GM23338 (cell line): Measurements from ENCODE around the gene EPO. TPM values are rescaled to one million over a fixed set of nuclear protein-coding genes. Genes with fewer than 3 reads are reported as not detected.

Source experiments
- ATAC-seq: fragments of 200-7000 bp; cut with Tn5 transposase; 3 replicates; pipeline ENCODE4 v1.9.1; 2020
- DNase-seq: peaks from one replicate; pipeline ENCODE4 v3.0.0-alpha.2; 2015; ENCODE audit warnings: low spot score
- H2AFZ ChIP-seq: fragments of 200-600 bp; sonication (generic); 2 replicates; pipeline ENCODE4 v1.8.0; 2016; ENCODE audit warnings: antibody characterized with exemption, mild to moderate bottlenecking, moderate library complexity
- H3F3A ChIP-seq: fragments of 200-600 bp; sonication (generic); replicated peaks from 2 replicates; pipeline ENCODE4 v1.8.0; 2017; ENCODE audit warnings: antibody characterized with exemption, mixed run types, low read depth
- H3K27ac ChIP-seq: fragments of 200-600 bp; sonication (generic); 2 replicates; pipeline ENCODE4 v1.6.1; 2016; ENCODE audit warnings: low read depth
- H3K27me3 ChIP-seq: fragments of 200-600 bp; sonication (generic); 2 replicates; pipeline ENCODE4 v1.8.0; 2016; ENCODE audit warnings: mild to moderate bottlenecking, mixed run types, moderate library complexity; ENCODE audit not compliant: insufficient read depth
- H3K36me3 ChIP-seq: fragments of 200-600 bp; sonication (generic); 2 replicates; pipeline ENCODE4 v1.8.0; 2016; ENCODE audit warnings: mild to moderate bottlenecking; ENCODE audit not compliant: insufficient read depth
- H3K4me1 ChIP-seq: fragments of 200-600 bp; sonication (generic); 2 replicates; pipeline ENCODE4 v1.8.0; 2016; ENCODE audit warnings: mild to moderate bottlenecking, moderate library complexity; ENCODE audit not compliant: insufficient read depth
- H3K4me2 ChIP-seq: fragments of 200-600 bp; sonication (generic); 2 replicates; pipeline ENCODE4 v1.7.1; 2017; ENCODE audit warnings: mixed run types
- H3K4me3 ChIP-seq: fragments of 200-600 bp; sonication (generic); 2 replicates; pipeline ENCODE4 v1.6.1; 2016; ENCODE audit warnings: mixed run types
- H3K79me2 ChIP-seq: fragments of 200-600 bp; sonication (generic); replicated peaks from 2 replicates; pipeline ENCODE4 v1.8.0; 2017; ENCODE audit warnings: mild to moderate bottlenecking; ENCODE audit not compliant: insufficient read depth
- H3K9me2 ChIP-seq: fragments of 200-600 bp; sonication (generic); 2 replicates; pipeline ENCODE4 v1.8.0; 2017; ENCODE audit not compliant: insufficient read depth
- H4K20me1 ChIP-seq: fragments of 200-600 bp; sonication (generic); replicated peaks from 2 replicates; pipeline ENCODE4 v1.8.0; 2017; ENCODE audit warnings: mild to moderate bottlenecking; ENCODE audit not compliant: insufficient read depth
- H3K27ac Mint-ChIP-seq: 2 replicates; pipeline ENCODE4 v1.8.0; 2020; ENCODE audit warnings: inconsistent platforms, mild to moderate bottlenecking, moderate library complexity, mixed read lengths
- H3K27me3 Mint-ChIP-seq: 3 replicates; pipeline ENCODE4 v1.8.0; 2022; ENCODE audit warnings: low read depth, mild to moderate bottlenecking, moderate library complexity, mixed read lengths, inconsistent platforms; ENCODE audit not compliant: insufficient read depth, poor library complexity
- H3K36me3 Mint-ChIP-seq: 3 replicates; pipeline ENCODE4 v1.8.0; 2021; ENCODE audit warnings: low read depth, mild to moderate bottlenecking, inconsistent platforms, moderate library complexity, mixed read lengths
- H3K4me1 Mint-ChIP-seq: 3 replicates; pipeline ENCODE4 v1.8.0; 2020; ENCODE audit warnings: mild to moderate bottlenecking, inconsistent platforms, mixed read lengths
- H3K4me3 Mint-ChIP-seq: 3 replicates; pipeline ENCODE4 v1.8.0; 2021; ENCODE audit warnings: moderate library complexity, mild to moderate bottlenecking, inconsistent platforms, mixed read lengths
- H3K9me3 Mint-ChIP-seq: 3 replicates; pipeline ENCODE4 v1.8.0; 2020; ENCODE audit warnings: moderate library complexity, mild to moderate bottlenecking, inconsistent platforms, mixed read lengths
- CREB1 ChIP-seq: fragments of 250-450 bp; sonication (Bioruptor Pico); IDR thresholded peaks from 2 replicates; pipeline ENCODE4 v1.5.0; 2020; ENCODE audit warnings: low read depth, mild to moderate bottlenecking, moderate library complexity
- CTCF ChIP-seq, 2 experiments: fragments of 200-600 bp in 1 of 2; sonication (generic) in 1 of 2; conservative IDR thresholded peaks; 2 replicates each; pipeline versions ENCODE4 v1.5.1 to v1.6.1; 2016 to 2017; ENCODE audit warnings: antibody characterized with exemption in 2 of 2, low read depth in 2 of 2, mild to moderate bottlenecking in 2 of 2, moderate library complexity in 1 of 2
- EZH2 ChIP-seq: fragments of 200-600 bp; sonication (generic); IDR thresholded peaks from one replicate; pipeline ENCODE4 v1.8.0; 2017; ENCODE audit warnings: antibody characterized with exemption, mild to moderate bottlenecking, low read depth; ENCODE audit not compliant: unreplicated experiment
- EZH2phosphoT487 ChIP-seq: fragments of 200-600 bp; sonication (generic); IDR thresholded peaks from one replicate; pipeline ENCODE4 v1.8.1; 2018; ENCODE audit warnings: antibody characterized with exemption; ENCODE audit not compliant: unreplicated experiment
- NANOG ChIP-seq: IDR thresholded peaks from 2 replicates; pipeline ENCODE4 v1.6.1; 2016; ENCODE audit warnings: antibody characterized with exemption, borderline replicate concordance
- POLR2AphosphoS5 ChIP-seq: IDR thresholded peaks from 2 replicates; pipeline ENCODE4 v1.6.1; 2016; ENCODE audit warnings: antibody characterized with exemption, low read depth
- REST ChIP-seq: IDR thresholded peaks from one replicate; pipeline ENCODE4 v1.6.1; 2018; ENCODE audit warnings: antibody characterized with exemption; ENCODE audit not compliant: unreplicated experiment
- STAT1 ChIP-seq: IDR thresholded peaks from one replicate; pipeline ENCODE4 v1.6.1; 2016; ENCODE audit warnings: antibody characterized with exemption; ENCODE audit not compliant: unreplicated experiment
- ZNF114 ChIP-seq: fragments of 250-450 bp; sonication (Bioruptor Pico); IDR thresholded peaks from 2 replicates; pipeline ENCODE4 v1.5.0; 2020; ENCODE audit warnings: mild to moderate bottlenecking, moderate library complexity
- ZNF331 ChIP-seq: fragments of 250-450 bp; sonication (Bioruptor Pico); IDR thresholded peaks from 2 replicates; pipeline ENCODE4 v1.5.0; 2020; ENCODE audit warnings: low read depth, mild to moderate bottlenecking, moderate library complexity
- polyA plus RNA-seq: library from polyadenylated mRNA; unstranded; fragments of >200 nt; fragmentation: Nextera tagmentation; extraction: Ambion mirVana; gene quantifications from 2 replicates; pipeline ENCODE4 v1.2.1, GENCODE V29; 2016
- total RNA-seq: library from RNA; depleted of rRNA; stranded (reverse); fragments of >200 nt; shearing (Covaris generic); gene quantifications from 2 replicates; pipeline ENCODE4 v1.2.3, GENCODE V29; 2014

EPO gene
- total and polyA plus RNA-seq, 2 experiments from 2014 or later = 1.0 TPM; not detected in 1

DNA sequence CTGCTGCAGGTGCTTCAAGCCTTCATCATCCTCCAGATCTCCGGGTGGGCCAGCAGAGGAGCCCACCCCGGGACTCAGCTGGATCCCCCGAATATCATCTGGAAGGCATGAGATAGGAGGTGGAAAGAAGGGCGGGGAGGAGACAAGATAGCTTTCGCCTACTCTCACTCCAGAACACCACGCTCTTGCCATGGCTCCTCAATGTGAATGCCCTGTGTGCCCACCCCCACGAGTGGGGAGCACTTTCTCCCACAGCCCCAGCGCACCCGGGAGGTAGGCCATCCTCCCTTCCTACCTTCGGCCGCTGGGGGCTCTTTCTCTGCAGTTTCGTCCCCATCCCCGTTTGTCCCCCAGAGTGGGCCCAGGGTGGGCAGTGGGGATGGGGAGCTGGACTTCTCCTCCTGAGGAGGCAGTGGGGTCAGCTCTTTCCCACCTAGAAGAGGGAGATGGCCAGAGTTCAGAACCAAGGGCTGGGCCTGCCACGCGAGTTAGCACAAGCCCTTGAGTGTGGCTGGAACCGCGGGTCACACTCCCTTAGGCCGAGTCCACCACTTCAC is 35.1 kb upstream of the EPO start:
- peaks cover 7% of the 10 kb centered on the region for H3K36me3 ChIP-seq
- Mint-ChIP-seq H3K27me3 (peaks cover 17% of the 10 kb centered on the region), H3K36me3 (peaks cover 77% of the 10 kb centered on the region), H3K9me3 (no peaks in the 10 kb centered on the region), H3K4me3 (no peak overlapping the region), H3K4me1 (peaks cover 15% of the 10 kb centered on the region), H3K27ac (no peak overlapping the region)
- no peak overlapping the region for H3K4me3 ChIP-seq
- H2AFZ ChIP-seq = no peak overlapping the region
- no peaks in the 10 kb centered on the region for H3K27me3 ChIP-seq
- ATAC-seq (no peak), DNase-seq (no peak)
- H3K79me2 ChIP-seq = peaks cover 24% of the 10 kb centered on the region
- H3K4me1 ChIP-seq = peaks cover 7% of the 10 kb centered on the region; the same call in 1 of the 2 replicates
- no peaks in the 10 kb centered on the region for H3K9me2 ChIP-seq
- no peak overlapping the region for H3K4me2 ChIP-seq
- H4K20me1 ChIP-seq = peaks cover 18% of the 10 kb centered on the region
- no peak for TF ChIP-seq EZH2
- H3F3A ChIP-seq = peaks cover 24% of the 10 kb centered on the region; the same call in 1 of the 2 replicates
- H3K27ac ChIP-seq = no peak overlapping the region

DNA sequence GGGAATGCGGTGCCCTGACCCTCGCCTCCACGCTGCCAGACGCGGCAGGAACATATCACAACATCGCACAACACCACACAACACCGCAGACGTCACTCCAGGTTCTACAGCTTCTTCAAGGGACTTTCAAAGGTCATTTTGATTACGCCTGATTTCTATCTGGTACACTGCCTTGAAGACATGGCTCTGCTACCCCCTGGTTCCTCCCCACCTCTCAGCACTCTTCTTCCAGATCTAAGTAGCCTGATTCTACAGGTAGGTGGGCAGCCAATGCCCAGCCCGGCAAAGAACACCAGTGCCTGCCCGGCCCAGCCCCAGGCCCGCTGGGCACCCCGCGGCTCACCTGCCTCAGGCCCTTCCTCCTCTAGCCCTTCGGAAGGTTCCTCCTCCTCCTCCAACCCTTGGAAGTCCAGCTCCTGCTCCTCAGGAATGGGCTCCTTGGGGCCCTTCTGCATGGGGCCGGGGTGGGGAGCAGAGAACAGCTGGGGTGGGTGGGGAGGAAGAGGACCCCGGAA is 34.6 kb upstream of the EPO start:
- no peak overlapping the region for H3K4me3 Mint-ChIP-seq
- peaks cover 17% of the 10 kb centered on the region for H3K27me3 Mint-ChIP-seq
- Histone ChIP-seq H3K4me3 (no peak overlapping the region), H2AFZ (no peak overlapping the region), H3K4me1 (peaks cover 8% of the 10 kb centered on the region; the same call in 1 of the 2 replicates), H3K27ac (no peak overlapping the region), H3K36me3 (peaks cover 9% of the 10 kb centered on the region), H3F3A (peaks cover 19% of the 10 kb centered on the region; the same call in 1 of the 2 replicates), H3K27me3 (no peaks in the 10 kb centered on the region), H3K79me2 (peaks cover 30% of the 10 kb centered on the region), H4K20me1 (peaks cover 24% of the 10 kb centered on the region), H3K9me2 (no peaks in the 10 kb centered on the region), H3K4me2 (no peak overlapping the region)
- no peak overlapping the region for H3K27ac Mint-ChIP-seq
- DNase-seq = no peak
- ATAC-seq = no peak
- no peak for TF ChIP-seq ZNF331 (CRISPR knock-in tag)
- H3K36me3 Mint-ChIP-seq = peaks cover 73% of the 10 kb centered on the region
- H3K9me3 Mint-ChIP-seq = no peaks in the 10 kb centered on the region
- H3K4me1 Mint-ChIP-seq = peaks cover 14% of the 10 kb centered on the region

- H3K27ac ChIP-seq = no peak overlapping the region
- H3K4me1 ChIP-seq = peaks cover 8% of the 10 kb centered on the region; the same call in 1 of the 2 replicates
- H3K4me3 ChIP-seq = no peak overlapping the region
- Mint-ChIP-seq H3K27me3 (peaks cover 15% of the 10 kb centered on the region), H3K4me1 (peaks cover 14% of the 10 kb centered on the region), H3K4me3 (no peak overlapping the region), H3K9me3 (no peaks in the 10 kb centered on the region), H3K27ac (no peak overlapping the region), H3K36me3 (peaks cover 69% of the 10 kb centered on the region)
- H3K79me2 ChIP-seq = peaks cover 36% of the 10 kb centered on the region
- H2AFZ ChIP-seq = no peak overlapping the region
- H3K9me2 ChIP-seq = no peaks in the 10 kb centered on the region
- H4K20me1 ChIP-seq = peaks cover 30% of the 10 kb centered on the region
- H3K36me3 ChIP-seq = peaks cover 9% of the 10 kb centered on the region
- DNase-seq (no peak), ATAC-seq (no peak)
- H3K27me3 ChIP-seq = no peaks in the 10 kb centered on the region
- H3K4me2 ChIP-seq = no peak overlapping the region
- H3F3A ChIP-seq = peaks cover 16% of the 10 kb centered on the region; the same call in 1 of the 2 replicates
- TF ChIP-seq STAT1 (no peak), EZH2 (no peak), REST (no peak), NANOG (no peak), ZNF114 (CRISPR knock-in tag) (no peak), CTCF (conservative IDR thresholded peaks at IDR 0.05; ENCODE audit: low read depth in 2 of 2) (no peak), EZH2phosphoT487 (no peak), POLR2AphosphoS5 (no peak), CREB1 (CRISPR knock-in tag) (no peak)
Measured at GRCh38 chr7:100686201-100686821, 34.0 kb upstream of the EPO start.
